Ishikawa (cell line): ENCODE results near the gene SKIDA1.

ENCODE experiments used
- CEBPB ChIP-seq: IDR thresholded peaks from 2 replicates; pipeline ENCODE4 v1.6.1; 2012
- CREB1 ChIP-seq: IDR thresholded peaks from 2 replicates; pipeline ENCODE4 v1.6.1; 2012; ENCODE audit warnings: low read depth
- EGR1 ChIP-seq: IDR thresholded peaks from 2 replicates; pipeline ENCODE4 v1.6.1; 2012
- EP300 ChIP-seq: IDR thresholded peaks from 2 replicates; pipeline ENCODE4 v1.6.1; 2012; ENCODE audit warnings: borderline replicate concordance
- FOXM1 ChIP-seq: IDR thresholded peaks from 2 replicates; pipeline ENCODE4 v1.6.1; 2012; ENCODE audit warnings: low read depth, borderline replicate concordance
- NFIC ChIP-seq: IDR thresholded peaks from 2 replicates; pipeline ENCODE4 v1.6.1; 2012
- RAD21 ChIP-seq: IDR thresholded peaks from 2 replicates; pipeline ENCODE4 v1.6.1; 2012; ENCODE audit warnings: low read depth
- REST ChIP-seq: IDR thresholded peaks from 2 replicates; pipeline ENCODE4 v1.6.1; 2012; ENCODE audit warnings: low read depth, mild to moderate bottlenecking
- TAF1 ChIP-seq: IDR thresholded peaks from 2 replicates; pipeline ENCODE4 v1.6.1; 2012; ENCODE audit warnings: low read depth, mild to moderate bottlenecking
- TCF12 ChIP-seq: IDR thresholded peaks from 2 replicates; pipeline ENCODE4 v1.6.1; 2012; ENCODE audit warnings: low read depth
- TEAD4 ChIP-seq: IDR thresholded peaks from 2 replicates; pipeline ENCODE4 v1.6.1; 2012
- USF1 ChIP-seq: IDR thresholded peaks from 2 replicates; pipeline ENCODE4 v1.6.1; 2012
- YY1 ChIP-seq: IDR thresholded peaks from 2 replicates; pipeline ENCODE4 v1.6.1; 2012; ENCODE audit warnings: low read depth
- ZBTB7A ChIP-seq: IDR thresholded peaks from 2 replicates; pipeline ENCODE4 v1.6.1; 2012; ENCODE audit warnings: low read depth
- TF ChIP-seq, protein P1 (sequence below): IDR thresholded peaks from 2 replicates; pipeline ENCODE4 v1.6.1; 2012

SKIDA1 gene

DNA sequence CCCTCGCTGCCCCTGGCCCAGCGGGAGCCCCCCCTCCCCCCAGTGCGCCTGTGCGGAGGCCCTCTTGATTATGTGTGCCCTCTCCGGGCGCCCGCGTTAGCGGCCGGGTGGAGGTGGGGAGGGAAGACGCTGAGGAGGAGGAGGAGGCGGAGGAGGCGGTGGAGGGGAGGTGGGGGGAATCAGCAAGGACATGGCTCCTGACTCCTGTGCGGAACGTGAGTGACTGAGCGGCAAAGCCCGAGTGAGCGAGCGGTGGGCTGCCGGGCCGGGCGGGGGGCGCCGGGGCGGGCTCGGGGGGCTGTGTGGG, 8.8 kb upstream of the SKIDA1 start:
- TF ChIP-seq ZBTB7A: peak; percentile 83; the same call in 1 of the 2 replicates
- no peak for TF ChIP-seq REST
- TF ChIP-seq USF1: no peak

GRCh38 chr10:21533467-21534279, 8.2 kb upstream of the SKIDA1 start, which contains the start of gene MLLT10:
Gene MLLT10, plus strand, starts transcription at chr10:21534232. Its CDS starts 413 bp downstream, at chr10:21534645.
- peak; percentile 82 for TF ChIP-seq EGR1
- TF ChIP-seq EP300: no peak
- TF ChIP-seq YY1: peak; percentile 77
- TF ChIP-seq USF1: no peak
- TF ChIP-seq, protein P1, sequence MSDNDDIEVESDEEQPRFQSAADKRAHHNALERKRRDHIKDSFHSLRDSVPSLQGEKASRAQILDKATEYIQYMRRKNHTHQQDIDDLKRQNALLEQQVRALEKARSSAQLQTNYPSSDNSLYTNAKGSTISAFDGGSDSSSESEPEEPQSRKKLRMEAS: peak; percentile 92
- no peak for TF ChIP-seq CREB1
- TF ChIP-seq NFIC: 0 out of 2 replicates have a peak, but pooled peaks have one; percentile 6

DNA sequence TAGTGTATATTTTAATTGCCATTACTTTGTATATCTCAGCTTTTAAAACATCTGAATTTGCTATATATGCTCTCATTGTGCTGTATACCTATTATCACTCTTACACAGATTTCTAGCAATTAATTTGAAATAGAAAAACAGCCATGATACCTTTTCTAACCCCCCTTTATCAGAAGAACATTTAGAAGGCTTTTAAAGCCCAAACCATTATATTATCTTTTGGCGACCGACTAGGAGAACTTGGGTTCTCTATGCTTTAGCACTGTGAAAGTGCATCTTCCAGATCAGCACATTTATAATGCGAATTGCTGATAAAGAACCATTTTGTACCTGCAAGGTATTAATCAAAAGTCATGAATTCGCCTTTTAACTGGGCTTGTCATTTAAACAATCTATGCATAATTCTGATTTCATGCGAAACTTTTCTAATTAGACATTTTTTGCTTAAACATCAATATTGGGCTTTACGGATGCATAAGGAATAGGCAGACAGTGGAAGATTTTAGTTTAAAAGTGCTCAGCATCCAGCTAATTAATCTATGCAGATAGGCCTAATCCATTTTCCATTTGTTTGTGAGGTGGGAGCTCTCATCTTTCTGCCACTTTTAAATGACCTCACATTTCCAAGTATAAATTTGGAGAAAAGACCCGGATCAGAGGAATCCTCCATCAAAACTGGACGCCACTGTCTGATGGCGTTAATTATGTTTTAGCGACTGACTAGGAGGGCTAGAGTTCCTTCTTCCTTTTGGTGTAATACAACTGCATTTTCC, 7.4 kb upstream of the SKIDA1 start:
- no peak for TF ChIP-seq REST
- no peak for TF ChIP-seq EGR1
- no peak for TF ChIP-seq FOXM1
- no peak for TF ChIP-seq TCF12
- TF ChIP-seq TAF1: no peak
- no peak for TF ChIP-seq ZBTB7A
- no peak for TF ChIP-seq YY1
- no peak for TF ChIP-seq RAD21
- no peak for TF ChIP-seq TEAD4
- TF ChIP-seq CREB1: no peak
- no peak for TF ChIP-seq EP300
- TF ChIP-seq, protein P1: no peak
- TF ChIP-seq NFIC: no peak

- TF ChIP-seq YY1 (no peak), CEBPB (no peak), TEAD4 (no peak), FOXM1 (no peak), TCF12 (no peak), ZBTB7A (no peak), USF1 (no peak), NFIC (no peak), REST (no peak), EGR1 (no peak), RAD21 (no peak), TAF1 (no peak), EP300 (no peak), CREB1 (no peak)
- TF ChIP-seq, protein P1: no peak
Measured at GRCh38 chr10:21531164-21531563, 5.7 kb upstream of the SKIDA1 start.
